ENCODE measurements around the gene SDSL. TPM values are rescaled to one million over a fixed set of nuclear protein-coding genes. Genes with fewer than 3 reads are reported as not detected.

SDSL gene
- total and polyA plus RNA-seq, 4 donors, result 3.0 to 25.8 (median 13.0) TPM

GRCh38 chr12:113374823-113375428 is 47.3 kb upstream of the SDSL start:
- Histone ChIP-seq H3K27me3 (ENCODE audit: control insufficient read depth in 3 of 3, insufficient read depth in 3 of 3, low read length in 2 of 3) (no peaks in the 10 kb centered on the region), H3K27ac (ENCODE audit: low read depth in 1 of 2, low read length in 1 of 2) (no peak overlapping the region)

GRCh38 chr12:113378291-113378690 is 43.9 kb upstream of the SDSL start:
- H3K9me3 ChIP-seq (ENCODE audit: control insufficient read depth in 4 of 4, insufficient read depth in 3 of 4, low read length in 3 of 4), result peaks cover 0 to 2% (median 0%) of the 10 kb centered on the region in 4 donors
- ATAC-seq (ENCODE audit: insufficient read depth, low FRiP score) (no peak), DNase-seq (no peak)
- H3K27me3 ChIP-seq (ENCODE audit: control insufficient read depth in 3 of 3, insufficient read depth in 3 of 3, low read length in 2 of 3), result no peaks in the 10 kb centered on the region
- peaks cover 0 to 2% (median 0%) of the 10 kb centered on the region in 5 donors for H3K4me1 ChIP-seq (ENCODE audit: control insufficient read depth in 5 of 5, insufficient read depth in 5 of 5, low read length in 5 of 5)
- 67 to 86% methylated on average over 3 of the region's 3 CpGs for WGBS, 2 donors
- H3K9ac ChIP-seq (ENCODE audit: insufficient read depth in 1 of 2, low read length in 2 of 2), result no peak overlapping the region
- no peak for TF ChIP-seq CTCF (IDR thresholded peaks at IDR 0.05; ENCODE audit: control extremely low read depth, extremely low read depth)
- no peak overlapping the region for H3K4me3 ChIP-seq
- H3K27ac ChIP-seq (ENCODE audit: low read depth in 1 of 2, low read length in 1 of 2), result no peak overlapping the region
- peaks cover 7 to 38% (median 16%) of the 10 kb centered on the region in 4 donors for H3K36me3 ChIP-seq (ENCODE audit: control insufficient read depth in 4 of 4, insufficient read depth in 4 of 4, low read length in 4 of 4)

More at GRCh38 chr12:113374823-113375428, 47.3 kb upstream of the SDSL start:
- Histone ChIP-seq H3K4me3 (no peak overlapping the region), H3K9me3 (ENCODE audit: control insufficient read depth in 4 of 4, insufficient read depth in 3 of 4, low read length in 3 of 4) (peaks cover 0 to 2% (median 0%) of the 10 kb centered on the region in 4 donors), H3K4me1 (ENCODE audit: control insufficient read depth in 5 of 5, insufficient read depth in 5 of 5, low read length in 5 of 5) (no peaks in the 10 kb centered on the region), H3K36me3 (ENCODE audit: control insufficient read depth in 4 of 4, insufficient read depth in 4 of 4, low read length in 4 of 4) (peaks cover 13 to 46% (median 16%) of the 10 kb centered on the region in 4 donors), H3K9ac (ENCODE audit: insufficient read depth in 1 of 2, low read length in 2 of 2) (no peak overlapping the region)
- ATAC-seq (ENCODE audit: insufficient read depth, low FRiP score), result no peak
- no peak for DNase-seq
- 94 to 97% methylated on average over 4 of the region's 4 CpGs for WGBS, 2 donors
- no peak for TF ChIP-seq CTCF (IDR thresholded peaks at IDR 0.05; ENCODE audit: control extremely low read depth, extremely low read depth)

- peaks cover 0 to 2% (median 0%) of the 10 kb centered on the region in 5 donors for H3K4me1 ChIP-seq (ENCODE audit: control insufficient read depth in 5 of 5, insufficient read depth in 5 of 5, low read length in 5 of 5)
- H3K27ac ChIP-seq (ENCODE audit: low read depth in 1 of 2, low read length in 1 of 2), result no peak overlapping the region
- no peaks in the 10 kb centered on the region for H3K27me3 ChIP-seq (ENCODE audit: control insufficient read depth in 3 of 3, insufficient read depth in 3 of 3, low read length in 2 of 3)
- H3K9ac ChIP-seq (ENCODE audit: insufficient read depth in 1 of 2, low read length in 2 of 2), result no peak overlapping the region
- no peaks in the 10 kb centered on the region for H3K9me3 ChIP-seq (ENCODE audit: control insufficient read depth in 4 of 4, insufficient read depth in 3 of 4, low read length in 3 of 4)
- ATAC-seq (ENCODE audit: insufficient read depth, low FRiP score) (no peak), DNase-seq (peak in 1 of 3 donors; percentile 10)
- H3K4me3 ChIP-seq, result no peak overlapping the region
- WGBS, 2 donors, result 84 to 93% methylated on average over 11 of the region's 11 CpGs
- TF ChIP-seq CTCF (IDR thresholded peaks at IDR 0.05; ENCODE audit: control extremely low read depth, extremely low read depth), result no peak
- H3K36me3 ChIP-seq (ENCODE audit: control insufficient read depth in 4 of 4, insufficient read depth in 4 of 4, low read length in 4 of 4), result peaks cover 2 to 41% (median 12%) of the 10 kb centered on the region in 4 donors
Observed at GRCh38 chr12:113381220-113381619, 41.0 kb upstream of the SDSL start.
